ENCODE data around the gene IRF2.
A peak's percentile ranks its signal among the peaks of the same experiment; 100 is the strongest.

Gene IRF2

GRCh38 chr4:184499996-184500395 lies 25.6 kb upstream of the IRF2 start:
- no peak for ATAC-seq (ENCODE audit: insufficient read depth, low read depth)

GRCh38 chr4:184498598-184498997 lies 24.2 kb upstream of the IRF2 start:
- Histone ChIP-seq H4K20me1 (ENCODE audit: insufficient read depth, low read length) (no peaks in the 10 kb centered on the region), H3K4me1 (ENCODE audit: insufficient read depth, low read length) (peaks cover 1% of the 10 kb centered on the region), H3K4me3 (ENCODE audit: low read depth in 1 of 2, low read length in 2 of 2) (no peak overlapping the region), H2AFZ (ENCODE audit: low read depth, low read length) (no peak overlapping the region), H3K9me3 (ENCODE audit: insufficient read depth, low read length, severe bottlenecking) (no peaks in the 10 kb centered on the region), H3K27me3 (ENCODE audit: insufficient read depth, low read length, poor library complexity) (no peaks in the 10 kb centered on the region), H3K27ac (ENCODE audit: low read length) (no peak overlapping the region), H3K79me2 (ENCODE audit: insufficient read depth, low read length) (no peaks in the 10 kb centered on the region), H3K36me3 (ENCODE audit: insufficient read depth, low read length) (no peaks in the 10 kb centered on the region), H3K9ac (ENCODE audit: low read depth, low read length) (no peak overlapping the region), H3K4me2 (ENCODE audit: insufficient read depth, low read length) (no peak overlapping the region)
- DNase-seq (no peak), ATAC-seq (ENCODE audit: insufficient read depth, low read depth) (no peak)
- TF ChIP-seq, protein P1, sequence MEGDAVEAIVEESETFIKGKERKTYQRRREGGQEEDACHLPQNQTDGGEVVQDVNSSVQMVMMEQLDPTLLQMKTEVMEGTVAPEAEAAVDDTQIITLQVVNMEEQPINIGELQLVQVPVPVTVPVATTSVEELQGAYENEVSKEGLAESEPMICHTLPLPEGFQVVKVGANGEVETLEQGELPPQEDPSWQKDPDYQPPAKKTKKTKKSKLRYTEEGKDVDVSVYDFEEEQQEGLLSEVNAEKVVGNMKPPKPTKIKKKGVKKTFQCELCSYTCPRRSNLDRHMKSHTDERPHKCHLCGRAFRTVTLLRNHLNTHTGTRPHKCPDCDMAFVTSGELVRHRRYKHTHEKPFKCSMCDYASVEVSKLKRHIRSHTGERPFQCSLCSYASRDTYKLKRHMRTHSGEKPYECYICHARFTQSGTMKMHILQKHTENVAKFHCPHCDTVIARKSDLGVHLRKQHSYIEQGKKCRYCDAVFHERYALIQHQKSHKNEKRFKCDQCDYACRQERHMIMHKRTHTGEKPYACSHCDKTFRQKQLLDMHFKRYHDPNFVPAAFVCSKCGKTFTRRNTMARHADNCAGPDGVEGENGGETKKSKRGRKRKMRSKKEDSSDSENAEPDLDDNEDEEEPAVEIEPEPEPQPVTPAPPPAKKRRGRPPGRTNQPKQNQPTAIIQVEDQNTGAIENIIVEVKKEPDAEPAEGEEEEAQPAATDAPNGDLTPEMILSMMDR (IDR thresholded peaks at IDR 0.05; ENCODE audit: borderline replicate concordance, extremely low read depth, low read length, poor library complexity, severe bottlenecking) = no peak
- TF ChIP-seq EZH2 (IDR thresholded peaks at IDR 0.05; ENCODE audit: borderline replicate concordance, low read depth, low read length, severe bottlenecking) = no peak

More at GRCh38 chr4:184499996-184500395, 25.6 kb upstream of the IRF2 start:
- H4K20me1 ChIP-seq (ENCODE audit: insufficient read depth, low read length) = no peaks in the 10 kb centered on the region
- DNase-seq = no peak
- H3K9me3 ChIP-seq (ENCODE audit: insufficient read depth, low read length, severe bottlenecking) = no peaks in the 10 kb centered on the region
- no peak overlapping the region for H2AFZ ChIP-seq (ENCODE audit: low read depth, low read length)
- no peaks in the 10 kb centered on the region for H3K27me3 ChIP-seq (ENCODE audit: insufficient read depth, low read length, poor library complexity)
- no peaks in the 10 kb centered on the region for H3K36me3 ChIP-seq (ENCODE audit: insufficient read depth, low read length)
- H3K27ac ChIP-seq (ENCODE audit: low read length) = no peak overlapping the region
- peaks cover 10% of the 10 kb centered on the region for H3K4me1 ChIP-seq (ENCODE audit: insufficient read depth, low read length)
- H3K4me3 ChIP-seq (ENCODE audit: low read depth in 1 of 2, low read length in 2 of 2) = no peak overlapping the region
- H3K4me2 ChIP-seq (ENCODE audit: insufficient read depth, low read length) = no peak overlapping the region
- no peak overlapping the region for H3K9ac ChIP-seq (ENCODE audit: low read depth, low read length)
- no peak for TF ChIP-seq EZH2 (IDR thresholded peaks at IDR 0.05; ENCODE audit: borderline replicate concordance, low read depth, low read length, severe bottlenecking)
- TF ChIP-seq, protein P1 (IDR thresholded peaks at IDR 0.05; ENCODE audit: borderline replicate concordance, extremely low read depth, low read length, poor library complexity, severe bottlenecking) = no peak
- no peaks in the 10 kb centered on the region for H3K79me2 ChIP-seq (ENCODE audit: insufficient read depth, low read length)

- Histone ChIP-seq H3K36me3 (ENCODE audit: insufficient read depth, low read length) (no peaks in the 10 kb centered on the region), H3K4me2 (ENCODE audit: insufficient read depth, low read length) (no peak overlapping the region), H3K4me3 (ENCODE audit: low read depth in 1 of 2, low read length in 2 of 2) (no peak overlapping the region), H4K20me1 (ENCODE audit: insufficient read depth, low read length) (no peaks in the 10 kb centered on the region), H3K27ac (ENCODE audit: low read length) (no peak overlapping the region), H3K9ac (ENCODE audit: low read depth, low read length) (no peak overlapping the region), H3K27me3 (ENCODE audit: insufficient read depth, low read length, poor library complexity) (no peaks in the 10 kb centered on the region), H3K9me3 (ENCODE audit: insufficient read depth, low read length, severe bottlenecking) (no peaks in the 10 kb centered on the region), H2AFZ (ENCODE audit: low read depth, low read length) (no peak overlapping the region; the same call in 1 of the 2 replicates), H3K79me2 (ENCODE audit: insufficient read depth, low read length) (no peaks in the 10 kb centered on the region), H3K4me1 (ENCODE audit: insufficient read depth, low read length) (no peaks in the 10 kb centered on the region)
- 0 out of 3 replicates have a peak, but pooled peaks have one; percentile 19 for ATAC-seq (ENCODE audit: insufficient read depth, low read depth)
- no peak for DNase-seq
- TF ChIP-seq, protein P1 (IDR thresholded peaks at IDR 0.05; ENCODE audit: borderline replicate concordance, extremely low read depth, low read length, poor library complexity, severe bottlenecking) = no peak
- no peak for TF ChIP-seq EZH2 (IDR thresholded peaks at IDR 0.05; ENCODE audit: borderline replicate concordance, low read depth, low read length, severe bottlenecking)
Observed at GRCh38 chr4:184489771-184490170, 15.4 kb upstream of the IRF2 start.

DNA sequence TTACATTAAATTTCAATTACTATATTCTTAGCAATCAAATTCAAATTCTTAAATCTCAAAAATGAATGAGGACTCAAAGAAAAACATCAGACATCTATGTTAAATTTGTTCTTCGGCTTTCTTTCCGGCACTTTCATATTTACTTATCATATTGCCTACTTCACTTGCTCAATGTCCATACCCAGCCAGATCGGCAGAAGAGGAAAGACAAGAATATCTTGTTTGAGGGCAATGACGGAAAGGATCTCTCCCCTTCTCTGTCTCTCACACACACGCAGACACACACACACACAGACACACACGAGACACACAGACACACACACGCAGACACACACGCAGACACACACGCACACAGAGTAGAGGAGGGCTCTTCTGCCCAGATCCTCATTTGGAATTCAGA lies 13.2 kb upstream of the IRF2 start:
- no peaks in the 10 kb centered on the region for H3K4me1 ChIP-seq (ENCODE audit: insufficient read depth, low read length)
- TF ChIP-seq, protein P1 (IDR thresholded peaks at IDR 0.05; ENCODE audit: borderline replicate concordance, extremely low read depth, low read length, poor library complexity, severe bottlenecking) = no peak
- no peak for TF ChIP-seq EZH2 (IDR thresholded peaks at IDR 0.05; ENCODE audit: borderline replicate concordance, low read depth, low read length, severe bottlenecking)
- H3K36me3 ChIP-seq (ENCODE audit: insufficient read depth, low read length) = no peaks in the 10 kb centered on the region
- no peak overlapping the region for H3K4me3 ChIP-seq (ENCODE audit: low read depth in 1 of 2, low read length in 2 of 2)
- H3K9ac ChIP-seq (ENCODE audit: low read depth, low read length) = no peak overlapping the region
- H3K27me3 ChIP-seq (ENCODE audit: insufficient read depth, low read length, poor library complexity) = no peaks in the 10 kb centered on the region
- H3K4me2 ChIP-seq (ENCODE audit: insufficient read depth, low read length) = no peak overlapping the region
- DNase-seq (no peak), ATAC-seq (ENCODE audit: insufficient read depth, low read depth) (no peak)
- H3K79me2 ChIP-seq (ENCODE audit: insufficient read depth, low read length) = no peaks in the 10 kb centered on the region
- H3K27ac ChIP-seq (ENCODE audit: low read length) = no peak overlapping the region
- H2AFZ ChIP-seq (ENCODE audit: low read depth, low read length) = no peak overlapping the region
- H4K20me1 ChIP-seq (ENCODE audit: insufficient read depth, low read length) = no peaks in the 10 kb centered on the region
- H3K9me3 ChIP-seq (ENCODE audit: insufficient read depth, low read length, severe bottlenecking) = no peaks in the 10 kb centered on the region

Measured in DND-41 (cell line).